ENCODE measurements around the gene STK25.
"Not testable (repeated sequence)": the region's sequence is repeated elsewhere in the genome, so short reads cannot be mapped to it uniquely, and the experiment has no call there.

STK25 gene

DNA sequence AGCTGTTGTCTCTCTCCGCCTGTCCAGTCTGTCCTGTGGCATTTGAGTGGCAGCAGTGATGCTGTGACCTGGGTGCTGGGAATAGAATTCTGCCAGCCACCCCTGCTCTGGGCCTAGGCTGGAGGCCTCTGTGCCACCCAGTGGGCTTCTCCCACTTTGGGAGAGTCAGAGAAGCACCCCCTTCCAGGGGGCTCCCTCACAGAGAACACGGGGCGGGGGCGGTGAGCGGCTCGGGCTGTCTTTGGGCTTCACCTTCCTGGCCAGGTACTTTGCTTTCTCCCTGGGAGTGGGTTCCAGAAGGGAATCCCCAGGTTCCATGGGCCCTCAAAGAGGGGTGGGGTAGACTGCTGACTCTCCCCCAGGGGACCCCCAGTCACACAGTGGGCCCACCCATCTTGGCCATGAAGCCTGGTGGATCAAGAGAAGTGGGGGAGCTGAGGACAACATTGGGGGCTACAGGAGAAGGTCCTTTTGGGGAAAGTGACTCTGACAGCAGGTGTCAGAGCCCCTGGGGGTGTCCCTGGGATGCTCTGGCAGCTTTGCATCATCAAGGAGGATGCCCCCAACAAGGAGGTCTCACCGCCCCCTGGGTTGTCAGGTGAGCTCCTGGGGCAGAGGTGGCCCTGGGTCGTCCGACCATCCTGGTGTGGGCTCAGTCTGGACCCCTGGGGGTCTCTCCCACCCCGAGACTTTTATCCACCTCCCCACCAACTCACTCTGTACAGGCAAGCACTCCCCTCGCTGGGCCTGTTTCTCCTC lies 31.4 kb upstream of the STK25 start:
- DNase-seq (ENCODE audit: low read depth), result no peak

DNA sequence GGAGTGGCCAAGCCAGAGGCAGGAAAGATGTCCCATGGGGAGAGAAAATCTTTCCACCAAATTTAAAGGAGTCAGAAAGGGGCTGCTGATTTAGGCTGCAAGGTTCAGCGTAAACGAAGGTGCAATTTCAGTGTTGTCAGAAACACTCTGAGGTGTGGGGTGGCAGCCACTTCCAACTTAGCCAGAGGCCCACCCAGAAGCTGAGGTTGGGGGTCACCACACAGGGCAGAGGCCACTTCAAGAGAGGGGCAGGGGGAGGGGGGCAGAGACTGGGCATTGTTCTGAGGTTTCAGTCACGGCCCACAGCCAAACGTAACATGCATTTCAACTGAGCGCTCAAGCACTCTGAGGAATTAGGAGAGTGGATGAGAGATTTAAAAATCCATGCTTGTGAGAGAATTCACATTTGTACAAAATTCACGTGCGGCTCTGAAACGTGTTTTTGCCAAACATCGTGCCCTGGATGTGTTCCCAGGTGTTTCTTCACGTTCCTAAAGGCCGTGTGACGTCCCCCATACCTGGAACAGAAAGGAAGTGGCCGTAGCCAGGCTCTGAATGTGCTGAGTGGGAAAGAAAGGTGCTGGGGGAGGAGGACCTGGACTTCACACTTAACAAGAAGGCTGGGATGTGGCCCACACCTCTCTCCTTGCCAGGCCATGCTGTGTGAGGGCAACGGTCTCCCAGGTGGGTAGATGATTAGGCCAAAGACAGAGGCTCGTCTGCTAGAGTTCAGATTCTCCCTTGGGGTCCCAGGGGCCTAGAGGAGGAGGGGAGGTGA lies 30.6 kb upstream of the STK25 start:
- DNase-seq (ENCODE audit: low read depth), result no peak

DNA sequence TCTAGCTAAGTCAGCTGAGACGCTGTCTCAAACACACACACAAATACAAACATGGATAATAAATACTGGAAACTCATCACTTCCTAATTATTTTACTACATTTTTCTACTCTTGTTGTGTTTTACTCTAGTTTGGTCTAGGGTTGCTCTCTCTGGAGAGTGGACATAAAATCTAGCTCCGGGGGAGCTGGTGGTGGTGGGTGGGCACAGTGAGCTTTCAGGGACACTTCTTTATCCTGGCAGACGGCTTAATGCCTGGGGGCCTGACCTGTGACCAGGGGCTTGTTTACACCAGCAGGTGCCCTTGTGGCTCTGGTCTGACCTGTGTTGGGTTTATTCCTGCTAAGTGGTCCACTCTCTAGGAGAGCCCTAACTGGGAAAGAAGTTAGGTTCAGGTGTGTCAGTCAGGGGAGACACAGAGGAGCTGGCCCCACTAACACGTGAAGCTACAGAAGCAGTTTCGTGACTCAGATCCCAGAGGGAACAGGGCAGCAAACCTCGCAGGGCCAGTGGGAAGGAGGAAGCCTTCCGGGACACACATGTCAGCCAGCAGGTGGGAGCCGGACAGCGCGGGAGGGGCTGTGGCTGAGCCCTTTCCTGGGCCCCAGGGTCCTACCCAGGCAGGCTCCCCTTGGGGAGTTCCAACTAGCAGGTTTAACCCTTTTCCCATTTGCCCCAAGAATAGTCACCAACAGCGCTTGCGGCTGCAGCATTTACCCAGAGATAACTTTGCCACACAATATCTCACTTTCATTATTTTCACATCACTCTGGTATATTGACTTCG lies 27.7 kb upstream of the STK25 start:
- DNase-seq (ENCODE audit: low read depth), result no peak

DNA sequence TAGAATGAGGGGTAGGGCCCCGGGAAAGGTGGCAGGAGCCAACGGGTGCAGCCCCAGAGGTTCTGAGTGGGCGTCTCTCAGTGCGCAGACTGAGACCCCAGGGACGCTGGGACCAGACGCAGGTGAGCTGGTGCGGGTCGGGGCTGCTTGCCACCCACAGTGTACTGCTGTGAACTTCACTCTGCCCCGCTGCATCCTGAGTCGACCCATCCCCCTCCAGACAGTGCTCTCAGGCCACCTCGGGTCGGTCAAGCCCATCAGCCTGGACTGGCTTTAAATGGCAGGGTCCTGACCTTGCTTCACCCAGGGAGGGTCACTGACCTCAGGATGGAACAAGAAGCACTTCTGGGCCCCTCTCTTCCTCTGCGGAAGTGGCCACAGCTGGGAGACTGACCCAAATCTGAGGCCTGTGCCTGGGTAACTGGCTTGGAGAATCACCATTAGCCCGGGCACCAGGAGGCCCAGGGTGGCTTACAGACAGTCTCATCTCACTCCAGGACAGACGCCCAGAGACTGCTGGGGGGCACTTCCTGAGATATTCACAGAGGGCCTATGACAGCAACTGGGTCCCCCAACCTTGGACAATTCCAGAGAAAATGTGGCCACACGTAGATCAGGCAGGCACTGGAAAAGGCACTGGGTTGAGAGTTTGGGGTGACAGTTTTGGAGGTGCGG lies 26.5 kb upstream of the STK25 start:
- no peak for DNase-seq (ENCODE audit: low read depth)

DNA sequence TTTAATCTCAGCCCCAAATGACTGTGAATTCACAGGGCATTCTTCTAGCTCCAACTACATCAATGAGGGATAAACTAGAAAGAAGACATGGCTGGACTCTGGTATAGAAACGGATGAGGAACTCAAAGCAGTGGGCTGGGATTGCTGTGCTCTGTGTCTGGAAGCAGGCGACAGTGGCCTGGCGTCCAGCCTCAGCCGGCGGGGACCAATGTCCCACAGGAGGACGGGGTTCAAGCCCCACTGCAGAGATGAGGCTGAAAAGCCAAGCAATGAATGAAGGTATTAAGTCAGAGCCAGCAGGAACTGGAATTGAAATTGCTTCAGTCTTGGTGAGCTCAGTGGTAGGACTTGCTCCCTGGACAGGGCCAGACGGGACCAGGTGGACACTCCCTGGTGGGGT lies 25.9 kb upstream of the STK25 start:
- DNase-seq (ENCODE audit: low read depth), result no peak

DNA sequence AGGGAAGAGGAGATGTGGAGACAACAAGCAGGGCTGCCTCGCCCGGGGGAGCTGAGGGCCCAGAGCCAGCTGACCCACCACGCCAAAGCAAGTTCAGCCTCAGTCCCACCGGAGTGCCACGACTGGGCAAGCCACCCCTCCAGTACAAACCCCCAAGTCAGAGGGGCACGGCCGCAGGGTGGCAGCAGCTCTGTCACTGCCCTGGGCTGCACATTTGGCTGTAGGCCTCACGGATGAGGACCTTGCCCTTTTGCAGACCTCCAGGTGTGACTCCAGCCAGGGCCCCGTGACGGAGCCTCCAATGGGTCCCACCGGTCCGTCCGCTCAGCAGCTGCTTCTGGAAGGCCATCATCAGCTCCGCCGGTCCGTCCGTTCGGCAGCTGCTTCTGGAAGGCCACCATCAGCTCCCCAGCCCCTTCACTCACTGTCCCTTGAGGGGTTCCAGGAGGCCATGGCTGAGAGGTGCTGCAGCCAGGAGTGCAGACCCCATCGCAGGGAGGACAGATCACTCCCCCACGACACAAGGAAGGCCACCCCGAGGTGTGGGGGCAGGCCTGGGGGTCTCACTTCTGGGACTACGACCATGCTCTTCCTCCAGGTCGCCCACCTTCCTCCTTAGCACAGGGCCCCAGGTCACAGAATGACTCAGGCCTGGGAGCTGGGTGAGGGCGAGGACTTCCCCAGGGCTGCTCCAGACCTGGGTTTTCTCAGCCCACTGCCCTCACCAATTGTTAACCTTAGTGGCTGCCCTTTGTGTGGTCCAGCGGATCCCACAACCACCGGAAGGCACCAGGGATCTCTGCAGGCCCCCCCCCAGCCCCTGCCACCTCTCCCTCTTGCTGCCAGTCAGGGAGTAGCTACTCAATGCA lies 24.6 kb upstream of the STK25 start:
- DNase-seq (ENCODE audit: low read depth), result no peak

DNA sequence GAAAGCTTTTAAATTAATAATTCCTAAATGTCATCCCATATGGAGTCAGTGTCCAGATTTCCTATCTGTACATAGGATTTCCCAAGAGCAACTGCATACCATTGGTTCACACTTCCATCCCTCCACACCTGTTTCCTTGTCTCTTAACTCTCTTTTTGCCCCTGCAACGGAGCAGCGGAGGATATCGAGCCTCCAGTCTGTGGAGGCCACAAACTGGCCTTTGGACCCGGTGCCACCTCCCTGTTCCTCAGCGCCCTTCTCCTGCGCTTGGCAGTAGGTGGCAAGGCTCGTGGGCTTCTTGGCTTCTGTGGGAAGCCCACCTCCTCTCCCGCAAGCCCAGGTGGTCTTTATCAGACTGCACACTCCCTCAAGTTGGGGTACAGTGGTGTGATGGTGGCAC lies 23.8 kb upstream of the STK25 start:
- DNase-seq (ENCODE audit: low read depth), result no peak

DNA sequence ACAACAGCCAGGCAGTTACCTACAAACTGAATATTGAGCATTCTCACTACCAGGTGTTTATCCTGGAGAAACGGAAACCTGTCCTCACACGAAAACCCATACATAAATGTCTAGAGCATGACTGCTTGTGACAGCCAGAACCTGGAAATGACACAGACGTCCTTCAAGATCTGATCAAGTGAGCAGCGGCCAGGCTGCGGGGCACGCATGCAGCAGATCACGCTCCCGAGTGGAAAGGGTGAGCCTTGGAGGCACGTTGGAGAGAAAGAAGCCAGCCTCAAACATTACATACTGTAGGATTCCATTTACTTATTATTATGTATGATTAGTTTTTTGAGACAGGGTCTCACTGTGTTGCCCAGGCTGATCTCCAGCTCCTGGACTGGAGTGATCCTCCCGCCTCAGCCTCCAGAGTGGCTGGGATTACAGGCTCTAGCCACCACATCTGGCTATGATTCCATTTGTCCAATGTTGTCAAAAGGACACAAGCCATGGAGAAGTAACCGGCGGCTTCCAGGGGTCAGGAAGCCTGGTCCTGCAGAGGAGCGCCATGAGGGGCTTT lies 22.9 kb upstream of the STK25 start:
- DNase-seq (ENCODE audit: low read depth), result no peak

DNA sequence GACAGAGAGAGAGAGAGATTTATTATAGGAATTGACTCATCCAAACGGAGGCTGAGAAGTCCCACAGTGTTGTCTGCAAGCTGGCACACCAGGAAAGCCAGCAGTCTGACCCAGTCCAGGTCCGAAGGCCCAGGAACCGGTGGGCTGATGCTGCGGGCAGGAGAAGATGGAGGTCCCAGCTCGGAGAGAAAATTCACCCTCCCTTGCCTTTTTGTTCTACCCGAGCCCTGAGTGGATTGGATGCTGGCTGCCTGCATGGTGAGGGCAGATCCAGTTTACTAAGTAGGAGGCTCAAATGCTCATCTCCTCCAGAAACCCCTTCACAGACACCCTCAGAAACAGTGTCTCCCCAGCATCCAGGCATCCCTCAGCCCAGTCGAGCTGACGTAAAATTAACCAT lies 22.2 kb upstream of the STK25 start:
- DNase-seq (ENCODE audit: low read depth), result no peak

DNA sequence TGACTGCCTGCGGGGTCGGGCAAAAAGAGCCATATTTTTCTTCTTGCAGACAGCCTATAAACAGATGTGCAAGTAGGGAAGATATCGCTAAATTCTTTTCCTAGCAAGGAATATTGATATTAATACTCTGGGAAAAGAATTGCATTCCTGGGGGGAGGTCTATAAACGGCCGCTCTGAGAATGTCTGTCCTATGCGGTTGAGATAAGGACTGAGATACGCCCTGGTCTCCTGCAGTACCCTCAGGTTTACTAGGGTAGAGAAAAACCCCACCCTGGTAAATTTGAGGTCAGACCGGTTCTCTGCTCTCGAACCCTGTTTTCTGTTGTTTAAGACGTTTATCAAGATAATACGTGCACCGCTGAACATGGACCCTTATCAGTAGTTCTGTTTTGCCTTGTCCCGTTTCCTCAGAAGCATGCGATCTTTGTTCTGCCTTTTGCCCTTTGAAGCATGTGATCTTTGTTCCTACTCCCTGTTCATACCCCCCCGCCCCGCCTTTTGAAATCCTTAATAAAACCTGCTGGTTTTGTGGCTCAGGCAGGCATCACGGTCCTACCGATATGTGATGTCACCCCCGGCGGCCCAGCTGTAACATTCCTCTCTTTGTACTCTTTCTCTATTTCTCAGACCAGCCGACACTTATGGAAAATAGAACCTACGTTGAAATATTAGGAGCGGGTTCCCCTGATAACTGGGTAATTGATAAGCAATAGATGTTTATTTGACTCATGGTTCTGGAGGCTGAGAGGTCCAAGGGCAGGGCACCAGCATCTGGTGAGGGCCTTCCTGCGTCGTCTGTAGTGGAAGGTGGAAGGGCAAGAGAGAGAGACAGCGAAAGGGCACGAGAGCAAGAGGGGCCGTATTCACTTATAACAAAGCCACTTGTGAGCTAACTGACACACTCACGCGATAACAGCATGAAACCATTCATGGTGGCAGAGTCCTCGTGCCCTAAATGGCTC lies 17.7 kb upstream of the STK25 start:
- DNase-seq (ENCODE audit: low read depth), result not testable (repeated sequence)

DNA sequence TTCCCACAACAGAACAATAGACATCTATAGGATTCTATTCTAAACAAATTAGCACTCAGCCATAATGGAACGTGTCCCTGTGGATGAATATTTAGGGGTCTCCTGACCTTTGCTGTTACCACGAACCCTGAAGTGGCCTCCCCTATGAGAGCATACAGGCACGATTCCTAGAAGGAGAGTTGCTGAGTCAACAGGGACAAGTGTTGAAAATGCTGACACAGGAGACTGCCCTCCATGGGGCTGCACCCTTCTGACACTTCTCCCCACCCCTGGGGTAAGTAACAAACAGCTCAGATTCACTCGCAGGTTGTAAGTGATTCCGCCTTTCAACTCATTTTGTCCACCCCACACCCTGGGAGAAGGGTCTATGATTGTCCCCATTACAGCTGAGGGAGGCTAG lies 14.1 kb upstream of the STK25 start:
- DNase-seq (ENCODE audit: low read depth), result no peak

DNA sequence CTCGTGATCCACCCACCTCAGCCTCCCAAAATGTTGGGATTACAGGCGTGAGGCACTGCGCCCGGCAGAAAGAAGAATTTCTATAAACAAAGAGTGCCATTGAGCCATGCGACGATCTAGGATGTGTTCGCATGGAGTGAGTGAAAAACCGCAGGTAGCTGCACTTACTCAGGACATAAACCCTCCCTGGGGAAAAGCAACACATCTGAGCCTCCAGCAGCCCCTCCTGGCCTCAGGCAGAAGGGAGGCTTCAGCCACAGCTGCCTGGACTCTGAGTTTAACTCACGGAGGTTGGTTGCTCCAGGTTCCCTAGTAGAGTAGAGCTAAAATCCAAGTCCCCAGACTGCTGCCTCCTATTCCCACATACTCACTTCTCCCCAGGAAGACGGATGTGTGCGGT lies 11.3 kb upstream of the STK25 start:
- DNase-seq (ENCODE audit: low read depth), result no peak

DNA sequence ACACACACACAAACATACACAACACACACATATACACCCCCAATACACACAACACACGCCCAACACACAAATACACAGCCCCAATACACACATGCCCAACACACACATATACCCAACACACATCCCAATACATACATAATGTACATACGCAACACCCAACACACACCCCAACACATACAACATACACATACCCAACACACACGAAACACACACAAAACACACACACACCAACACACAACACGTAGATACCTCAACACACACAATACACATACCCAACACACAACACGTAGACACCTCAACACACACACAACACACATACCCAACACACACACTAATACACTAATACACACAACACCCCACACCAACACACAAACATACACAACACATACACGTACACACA lies 8.9 kb upstream of the STK25 start:
- DNase-seq (ENCODE audit: low read depth), result no peak

DNA sequence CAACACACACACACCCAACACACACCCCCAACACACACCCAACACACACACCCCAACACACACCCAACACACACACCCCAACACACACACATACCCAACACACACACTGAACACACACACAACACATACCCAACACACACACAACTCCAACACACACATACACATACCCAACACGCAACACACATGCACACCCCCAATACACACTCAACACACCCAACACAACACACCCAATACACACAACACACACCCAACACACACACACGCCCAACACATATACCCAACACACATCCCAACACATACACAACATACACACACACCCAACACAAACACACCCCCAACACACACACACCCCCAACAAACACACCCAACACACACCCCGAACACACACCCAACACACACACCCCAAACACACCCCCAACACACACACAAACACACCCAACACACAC lies 8.2 kb upstream of the STK25 start:
- DNase-seq (ENCODE audit: low read depth), result no peak

DNA sequence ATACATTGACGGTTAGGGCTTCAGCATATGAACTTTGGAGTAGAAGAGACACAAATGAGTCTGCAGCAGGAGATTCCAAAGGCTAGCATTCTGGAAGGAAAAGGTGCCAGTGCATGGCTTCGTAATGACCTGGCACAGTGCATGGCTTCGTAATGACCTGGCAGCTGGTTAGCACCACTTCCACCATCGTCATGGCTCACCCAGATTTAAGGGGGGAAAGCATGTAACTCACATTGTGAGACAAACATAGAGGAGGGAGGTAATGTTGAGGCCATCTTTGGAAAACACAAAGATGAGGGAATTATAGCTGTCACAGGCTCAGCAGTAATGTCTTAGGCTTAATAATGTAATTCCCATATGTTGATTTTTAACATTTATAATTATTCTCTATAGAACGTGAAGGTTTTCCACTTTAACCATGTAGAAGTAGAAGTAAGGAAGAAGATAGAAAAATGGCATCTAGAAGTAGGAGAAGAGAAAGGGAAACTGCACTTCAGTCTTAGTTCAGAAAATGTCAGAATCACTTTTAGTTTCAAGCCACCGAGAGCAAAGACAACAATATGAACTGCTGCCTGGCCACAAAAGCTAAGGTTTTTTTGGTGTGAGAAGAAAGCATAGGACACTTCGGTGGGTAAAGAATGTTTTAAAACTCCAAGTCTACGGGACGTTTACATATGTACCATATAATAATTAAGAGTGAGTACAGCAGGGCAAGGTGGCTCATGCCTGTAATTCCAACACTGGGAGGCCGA lies 6.8 kb upstream of the STK25 start:
- no peak for DNase-seq (ENCODE audit: low read depth)

DNA sequence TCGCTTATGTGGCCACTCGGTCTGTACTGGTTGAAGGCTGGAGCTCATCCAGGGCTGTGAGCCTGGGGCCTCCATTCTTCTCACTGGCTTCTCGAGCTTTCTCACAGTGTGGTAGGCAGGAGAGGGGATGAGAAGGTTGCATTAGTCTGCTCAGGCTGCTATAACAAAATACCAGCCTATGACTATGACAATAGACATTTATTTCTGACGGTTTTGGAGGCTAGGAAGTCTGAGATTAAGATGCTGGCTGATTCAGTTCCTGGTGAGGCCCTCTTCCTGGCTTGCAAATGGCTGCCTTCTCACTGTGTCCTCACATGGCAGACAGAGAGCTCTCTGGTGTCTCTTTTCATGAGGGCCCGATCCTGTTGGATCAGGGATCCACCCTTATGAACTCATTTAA lies 6.2 kb upstream of the STK25 start:
- DNase-seq (ENCODE audit: low read depth), result no peak

DNA sequence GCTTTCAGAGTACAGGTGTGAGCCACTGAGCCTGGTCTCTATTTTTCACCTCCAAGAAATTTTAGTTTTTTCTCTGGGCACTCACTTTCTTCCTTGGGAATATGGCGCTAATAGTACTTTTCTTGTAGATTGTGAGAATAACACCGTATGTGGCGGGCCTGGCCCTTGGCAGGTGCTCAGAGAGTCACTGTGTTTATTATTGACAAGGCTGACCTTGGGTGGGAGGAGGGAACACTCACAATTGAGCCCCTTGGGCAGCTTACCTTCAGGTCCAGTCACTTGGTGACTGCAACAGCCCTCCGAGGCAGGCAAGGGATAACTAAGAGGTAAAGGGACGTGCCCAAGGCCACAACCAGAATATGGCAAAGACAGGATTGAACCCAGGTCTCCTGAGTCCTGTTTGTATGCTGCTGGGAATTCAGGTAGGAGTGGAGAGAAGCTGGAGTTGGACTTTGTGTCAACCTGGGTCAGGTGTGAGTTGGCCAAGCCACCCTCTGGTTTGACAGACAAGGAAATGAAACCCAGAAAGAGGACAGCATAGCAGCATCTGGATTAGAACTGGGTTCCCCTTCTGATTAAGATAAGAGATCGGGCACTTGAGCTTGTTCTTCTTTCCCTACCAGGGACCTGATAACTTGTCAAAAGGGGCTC lies 2.8 kb upstream of the STK25 start:
- DNase-seq (ENCODE audit: low read depth), result no peak

DNA sequence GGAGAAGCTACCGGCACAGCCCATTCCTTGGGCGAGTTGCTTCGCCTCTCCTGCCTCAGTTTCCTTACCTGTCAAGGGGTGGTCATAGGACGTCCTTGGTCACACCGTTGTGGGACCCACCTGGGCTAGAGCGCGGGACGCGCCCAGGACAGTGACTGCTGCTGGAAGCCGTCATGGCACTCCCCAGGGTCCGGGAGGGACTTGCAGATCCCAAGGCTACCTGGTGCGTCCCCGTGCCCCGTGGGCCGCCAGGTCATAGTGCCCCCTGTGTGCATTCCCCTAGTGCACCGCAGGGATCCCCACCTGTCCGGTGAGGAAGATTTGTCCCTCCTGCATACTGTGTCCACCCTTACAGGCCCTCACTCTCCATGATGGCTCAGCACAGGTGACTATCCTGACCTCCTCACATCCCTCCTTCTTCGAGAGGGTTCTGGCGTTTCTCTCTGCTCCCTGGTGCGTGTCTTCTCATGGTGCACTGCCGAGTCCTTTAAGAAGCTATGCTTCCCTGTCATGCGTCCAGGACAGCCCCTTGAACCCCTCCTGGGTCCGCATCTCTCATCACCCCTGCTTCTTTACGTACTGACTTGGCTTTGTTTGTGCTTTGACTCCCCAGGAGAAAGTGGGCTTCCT lies 886 bp upstream of the STK25 start:
- no peak for DNase-seq (ENCODE audit: low read depth)
